HG02938 (cell line): ENCODE results near the gene SORBS2.

Experiments
- ATAC-seq: cut with Tn5 transposase; IDR thresholded peaks from one replicate; pipeline ENCODE4 v1.9.1; 2021; ENCODE audit warnings: mild to moderate bottlenecking, moderate library complexity; ENCODE audit not compliant: unreplicated experiment

The SORBS2 gene

DNA sequence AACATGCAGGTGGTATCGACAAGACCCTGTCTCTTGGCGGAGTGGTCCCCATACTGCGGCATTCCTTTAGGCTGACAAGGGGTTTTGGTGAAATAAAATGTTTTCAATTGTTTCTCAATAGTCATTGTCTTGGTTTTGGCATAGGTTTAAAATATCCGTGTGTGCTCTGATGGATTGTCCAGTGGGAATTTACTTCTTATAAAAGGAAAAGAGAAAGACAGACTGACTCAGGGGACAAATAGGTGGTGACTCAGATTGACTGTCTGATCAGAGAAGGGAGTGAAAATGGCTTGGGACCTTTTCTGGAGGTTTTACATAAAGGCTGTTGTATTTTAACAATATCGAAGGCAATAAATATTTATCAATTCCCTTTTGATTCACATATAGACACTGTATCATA, 129.8 kb downstream of the SORBS2 start:
- ATAC-seq, result no peak

DNA sequence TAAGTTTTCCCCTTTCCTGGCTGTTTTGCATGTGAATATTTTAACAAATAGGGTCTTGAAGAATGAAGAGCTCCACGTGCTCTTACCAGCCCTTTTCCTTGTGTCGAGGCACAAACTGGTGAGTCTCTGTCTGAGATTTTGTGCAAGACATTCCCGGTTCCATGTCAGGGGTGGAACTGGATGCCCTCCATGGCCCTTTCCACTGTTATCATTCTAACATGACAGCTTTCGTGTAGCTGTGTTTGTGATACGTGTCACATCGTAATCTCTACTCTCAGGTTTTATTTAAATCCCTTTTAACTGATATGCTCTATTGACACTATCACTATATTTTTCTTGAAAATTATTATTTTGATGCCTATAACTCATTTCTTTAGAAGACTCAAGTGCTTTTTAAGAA, 130.4 kb downstream of the SORBS2 start:
- no peak for ATAC-seq

DNA sequence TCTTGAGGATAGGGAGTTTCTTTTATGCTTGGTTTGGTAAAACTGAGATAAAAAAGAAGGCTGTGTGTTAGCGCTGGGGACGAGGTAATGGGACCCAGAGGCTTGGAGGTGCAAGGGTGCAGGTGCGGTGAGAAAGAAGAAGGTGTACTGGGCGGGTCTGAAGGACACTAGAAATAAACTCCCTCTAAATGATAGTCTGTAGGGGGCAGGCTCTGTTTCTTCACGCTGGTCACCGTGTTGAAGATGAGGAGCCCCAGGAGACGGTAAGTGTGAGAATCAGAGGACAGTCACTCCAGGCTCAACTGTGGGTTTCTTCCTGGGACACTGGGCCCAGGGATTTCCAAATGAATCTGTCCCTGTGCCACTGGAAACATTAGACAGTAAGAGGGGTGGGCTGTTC, 131.4 kb downstream of the SORBS2 start:
- no peak for ATAC-seq

DNA sequence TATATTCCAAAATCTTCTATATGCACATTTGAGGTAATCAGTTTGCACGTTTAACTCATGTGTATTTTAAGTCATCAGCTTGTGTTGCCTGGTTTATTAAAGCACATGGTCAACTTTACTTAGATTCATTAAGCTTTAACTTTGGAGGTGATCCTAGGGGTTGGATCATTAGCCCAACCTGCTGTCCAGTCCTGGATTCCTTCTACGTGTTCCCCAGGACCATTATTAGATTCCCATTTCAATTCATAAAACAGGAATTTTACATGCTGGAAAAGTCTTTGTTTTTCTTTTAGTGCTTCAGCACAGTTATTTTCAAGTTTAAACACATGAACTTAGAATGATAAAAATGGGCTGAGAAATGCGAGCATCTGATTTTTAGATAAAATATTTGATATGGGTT, 132.5 kb downstream of the SORBS2 start:
- ATAC-seq, result no peak

DNA sequence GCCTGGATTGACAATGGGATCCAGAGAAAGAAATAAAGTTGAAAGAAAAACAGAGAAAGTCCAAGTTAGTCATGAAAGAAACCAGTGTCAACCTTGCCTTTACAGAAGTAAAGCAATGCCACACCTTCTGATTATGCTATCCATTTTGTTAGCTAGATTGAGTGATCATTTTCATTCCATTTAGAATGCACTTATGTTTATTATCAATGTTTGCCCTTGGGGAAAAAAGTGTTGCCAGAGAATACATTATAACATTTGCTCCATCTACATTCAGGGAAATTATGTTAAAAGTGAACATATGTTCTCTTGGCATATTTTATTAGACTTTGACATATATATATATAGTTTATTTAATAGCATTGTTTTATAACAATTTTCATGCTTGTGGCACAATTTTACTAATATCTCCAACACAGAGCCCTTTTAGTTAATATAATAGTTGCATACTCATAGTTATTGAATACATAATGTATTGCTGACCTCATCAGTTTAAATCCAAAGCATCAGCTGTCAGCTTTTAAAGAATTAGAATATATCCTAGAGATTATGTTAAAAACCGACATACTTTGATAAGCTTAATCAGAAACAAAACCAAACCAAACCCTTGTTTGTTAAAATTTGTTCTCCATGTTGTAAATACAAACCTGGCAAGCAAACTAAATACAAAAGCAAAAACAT, 134.2 kb downstream of the SORBS2 start:
- no peak for ATAC-seq

DNA sequence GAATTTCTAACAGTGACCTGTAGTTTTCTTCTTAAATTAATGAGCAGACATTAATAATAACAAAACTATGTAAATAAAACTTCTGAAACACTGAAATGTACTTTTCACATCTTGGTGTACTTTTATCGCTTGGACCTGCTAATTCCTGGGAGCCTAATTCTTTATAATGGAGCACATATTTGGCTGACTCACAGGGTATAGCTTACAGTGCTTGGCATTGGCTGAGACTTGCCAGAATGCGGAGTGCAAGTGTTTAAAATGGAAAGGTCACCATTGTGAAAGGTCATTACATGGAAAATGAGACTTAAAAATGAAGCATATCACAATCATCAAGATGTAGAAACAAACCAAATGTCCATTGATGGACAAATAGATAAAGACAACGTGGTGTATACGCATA, 139.4 kb downstream of the SORBS2 start:
- ATAC-seq, result no peak

DNA sequence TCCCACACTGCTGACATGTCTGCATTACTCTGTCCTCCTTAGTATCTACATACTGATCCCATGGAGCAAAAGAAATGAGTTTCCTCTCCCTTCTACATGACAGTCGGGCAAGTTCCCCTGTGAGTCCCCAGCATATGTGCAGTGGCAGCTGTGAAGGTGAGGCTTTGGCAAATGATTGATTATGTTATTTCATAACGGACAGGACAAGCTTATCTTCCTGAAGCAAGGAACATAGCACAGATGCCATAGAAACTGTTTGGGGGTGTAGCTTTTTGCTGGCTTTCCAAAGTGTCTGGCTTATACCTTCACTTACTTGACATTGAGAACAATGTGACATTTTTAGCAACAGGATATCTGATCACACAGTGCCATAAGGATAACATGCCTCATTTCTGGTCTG, 139.8 kb downstream of the SORBS2 start:
- ATAC-seq, result no peak

DNA sequence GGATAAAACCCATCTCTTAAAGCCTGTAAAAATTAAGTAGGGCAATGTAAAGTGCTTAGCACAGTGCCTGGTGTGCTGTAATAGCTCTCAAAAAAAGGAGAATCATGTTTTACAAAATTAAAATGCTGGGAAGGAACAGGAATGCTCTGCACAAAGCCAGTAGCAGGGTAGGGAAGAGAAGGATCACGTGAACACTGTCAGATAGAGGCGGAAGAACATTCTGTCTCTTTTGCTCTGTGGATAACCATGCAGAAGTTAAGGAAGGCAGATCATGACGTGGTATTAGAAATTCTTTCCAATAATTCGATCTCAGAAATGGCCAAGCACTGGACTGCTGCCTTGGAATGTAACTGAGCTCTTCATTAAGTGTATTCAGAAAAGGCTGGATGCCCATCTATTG, 140.5 kb downstream of the SORBS2 start:
- ATAC-seq, result no peak

DNA sequence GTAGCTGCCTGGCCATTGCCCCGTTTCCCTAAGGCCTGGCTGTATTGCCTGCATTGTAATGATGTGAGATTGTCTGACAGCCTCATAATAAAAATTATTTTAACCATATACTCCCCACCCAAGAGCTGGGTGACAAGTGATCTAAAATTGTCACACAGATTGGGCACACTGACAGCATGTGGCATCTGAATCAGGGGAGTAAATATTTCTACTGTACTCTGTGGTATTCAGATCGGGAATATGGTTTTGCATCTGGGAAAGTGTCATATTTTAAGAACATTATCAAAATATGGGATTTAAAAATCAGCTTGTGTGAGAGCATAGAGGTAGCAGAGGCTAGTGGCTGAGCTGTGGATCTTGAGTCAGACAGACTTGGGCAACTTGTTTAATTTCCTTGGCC, 140.9 kb downstream of the SORBS2 start:
- ATAC-seq, result no peak

DNA sequence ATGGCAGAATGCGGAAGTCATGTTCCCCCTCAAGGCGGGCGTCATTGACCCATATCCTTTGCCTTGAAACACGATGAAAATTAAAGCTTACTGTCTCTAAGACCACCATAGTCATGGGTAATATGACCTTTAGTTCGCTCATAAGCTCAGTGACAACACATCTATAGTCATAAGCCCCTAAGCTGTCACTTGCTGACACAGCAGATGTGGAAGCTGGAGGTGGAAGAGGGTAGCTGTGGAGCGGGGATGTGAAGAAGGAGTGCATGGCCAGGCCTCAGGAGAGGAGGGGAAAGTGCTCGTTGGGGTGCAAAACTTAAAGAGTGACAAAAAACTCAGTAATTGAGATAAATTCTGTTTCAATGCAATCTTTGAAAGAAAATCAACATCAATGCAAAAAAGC, 142.7 kb downstream of the SORBS2 start:
- no peak for ATAC-seq

DNA sequence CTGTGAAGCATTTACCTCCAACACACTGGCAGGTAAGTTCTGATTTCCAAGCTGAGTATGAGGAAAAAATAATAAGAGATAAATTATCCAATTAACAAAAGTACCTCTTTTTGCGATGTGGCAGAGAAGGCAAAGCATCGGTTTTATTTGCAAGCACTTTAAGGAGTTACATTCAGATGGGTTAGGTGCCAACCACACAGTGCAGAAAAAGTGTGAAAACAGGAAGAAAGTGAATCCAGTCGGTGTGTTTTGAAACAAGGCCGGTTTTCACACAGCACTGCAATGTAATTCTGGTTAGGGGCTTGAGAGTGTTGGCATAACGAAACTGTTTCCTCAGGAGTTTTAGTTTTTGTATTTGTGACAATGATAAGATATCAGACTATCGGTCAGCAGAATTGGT, 145.8 kb downstream of the SORBS2 start:
- no peak for ATAC-seq

DNA sequence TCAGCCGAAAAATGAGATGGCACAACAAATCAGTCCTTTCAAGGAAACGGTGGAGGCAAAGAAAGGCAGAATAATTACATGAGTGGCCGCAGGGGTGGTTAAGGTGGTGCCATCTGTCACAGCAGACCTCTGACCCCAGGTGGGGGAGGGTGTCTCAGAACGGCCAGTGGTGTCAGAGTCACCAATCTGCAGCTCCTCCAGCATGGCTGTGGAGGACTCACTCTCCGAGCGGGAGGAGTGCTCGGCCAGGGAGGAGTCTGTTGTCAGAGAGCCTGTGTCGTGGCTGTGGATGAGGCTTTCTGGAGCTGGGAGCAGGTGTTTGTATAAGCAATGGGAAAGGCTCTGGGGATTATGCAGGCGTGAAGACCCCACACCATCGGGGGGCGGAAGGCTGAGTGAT, 146.3 kb downstream of the SORBS2 start:
- ATAC-seq, result no peak

DNA sequence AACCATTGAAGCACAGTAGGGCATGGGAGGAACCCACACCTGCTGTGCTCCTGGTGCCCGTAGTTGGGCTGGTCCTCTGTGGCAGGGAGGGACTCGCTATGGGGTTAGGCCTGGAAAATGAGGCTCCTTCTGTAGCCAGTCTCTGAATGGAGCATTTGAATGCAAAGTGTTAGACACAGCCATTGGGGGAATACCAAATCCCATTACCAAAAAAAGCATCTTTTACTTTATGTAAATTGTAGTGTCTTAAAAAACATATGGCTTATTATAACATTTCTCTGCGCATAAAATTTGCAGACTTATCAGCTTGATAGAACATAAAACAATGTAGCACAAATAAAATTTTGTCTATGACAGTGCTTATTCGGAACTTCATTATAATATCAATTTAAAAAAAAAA, 147.5 kb downstream of the SORBS2 start:
- no peak for ATAC-seq

DNA sequence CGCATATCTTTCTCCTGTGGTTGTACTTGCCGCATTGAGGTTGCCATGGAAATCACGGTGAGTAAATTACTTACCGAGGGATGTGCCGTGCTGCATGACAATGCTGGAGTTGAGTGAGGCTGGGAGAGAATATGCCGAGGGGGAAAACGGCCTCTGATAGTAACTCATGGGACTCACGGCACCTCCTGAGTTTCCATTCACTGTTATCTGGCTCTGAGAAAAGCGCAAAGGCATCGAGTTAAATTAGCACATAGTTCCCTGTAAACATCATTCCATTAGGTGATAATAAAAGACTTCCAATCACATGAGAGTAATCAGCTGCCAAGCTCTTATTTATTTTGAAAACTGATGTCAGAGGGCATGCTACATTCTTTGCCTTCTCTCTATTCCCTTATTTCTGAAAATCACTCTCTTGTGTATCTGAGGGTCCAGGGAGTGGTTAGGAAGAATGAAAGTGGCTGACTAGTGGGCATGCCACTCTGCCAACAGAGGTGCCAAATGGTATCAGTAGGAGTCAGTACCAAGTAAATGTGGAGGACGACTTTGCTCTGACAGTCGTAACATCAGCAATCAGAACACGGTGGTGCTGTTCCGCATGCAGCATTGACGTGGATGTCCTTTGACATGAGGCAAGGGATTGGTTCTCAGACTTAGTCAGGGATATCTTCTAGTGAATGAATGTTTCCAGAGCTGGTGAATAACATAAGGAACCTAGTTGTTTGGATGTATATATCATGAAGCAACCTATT, 149.8 kb downstream of the SORBS2 start:
- no peak for ATAC-seq

DNA sequence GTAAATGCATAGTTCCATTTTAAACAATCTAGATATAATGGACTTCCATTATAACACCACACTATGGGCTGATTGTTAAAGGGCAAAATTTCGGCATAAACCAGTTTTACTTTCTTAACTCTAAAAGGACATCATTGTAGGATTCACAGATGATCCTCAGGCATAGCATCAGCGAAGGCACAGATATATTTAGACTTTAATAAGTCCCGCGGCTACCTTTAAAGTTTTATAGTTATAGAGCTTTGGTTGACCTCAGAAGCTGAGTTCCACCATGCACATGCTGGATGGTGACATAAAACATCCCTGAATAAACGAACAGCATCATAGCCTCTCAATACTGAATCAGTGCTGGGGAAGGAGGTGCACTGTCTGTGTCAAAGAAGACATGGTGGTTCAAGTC, 151.7 kb downstream of the SORBS2 start:
- no peak for ATAC-seq

DNA sequence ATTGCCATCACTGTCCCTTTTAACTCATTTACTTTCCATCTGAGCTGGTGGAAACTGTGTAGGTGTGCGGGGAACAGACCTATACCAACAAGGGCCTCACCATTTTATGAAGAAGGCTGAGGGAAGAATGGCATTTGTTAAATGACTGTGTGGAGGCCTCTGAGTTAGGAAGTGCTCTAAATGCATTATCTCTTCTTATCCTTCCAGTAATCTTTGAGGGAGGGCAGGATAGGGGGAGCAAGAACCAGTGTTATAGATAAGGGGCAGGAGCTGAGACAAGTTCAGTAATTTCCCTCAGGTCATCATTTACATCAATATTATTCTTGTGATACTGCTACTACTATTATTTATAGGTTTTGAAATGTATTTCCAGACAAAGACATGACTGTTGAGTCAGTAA, 154.3 kb downstream of the SORBS2 start:
- no peak for ATAC-seq

DNA sequence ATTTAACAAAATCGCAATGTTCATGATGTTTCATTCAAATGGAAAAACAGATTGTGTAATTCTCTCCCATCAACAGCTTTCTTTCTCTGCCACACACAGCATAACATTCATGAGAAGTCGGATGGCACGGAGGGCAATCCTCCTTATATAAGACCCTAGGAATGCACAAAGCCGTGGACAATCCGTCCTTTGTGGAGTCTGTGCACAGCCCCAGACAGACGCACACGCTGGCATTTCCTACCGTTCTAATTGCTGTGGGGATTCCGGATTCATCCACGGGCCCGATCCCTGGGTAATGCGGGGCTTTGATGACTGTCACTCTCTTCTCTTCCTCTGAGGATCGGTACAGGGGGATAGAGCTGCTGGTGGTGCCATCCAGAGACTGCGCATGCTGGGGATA, 154.8 kb downstream of the SORBS2 start:
- no peak for ATAC-seq

DNA sequence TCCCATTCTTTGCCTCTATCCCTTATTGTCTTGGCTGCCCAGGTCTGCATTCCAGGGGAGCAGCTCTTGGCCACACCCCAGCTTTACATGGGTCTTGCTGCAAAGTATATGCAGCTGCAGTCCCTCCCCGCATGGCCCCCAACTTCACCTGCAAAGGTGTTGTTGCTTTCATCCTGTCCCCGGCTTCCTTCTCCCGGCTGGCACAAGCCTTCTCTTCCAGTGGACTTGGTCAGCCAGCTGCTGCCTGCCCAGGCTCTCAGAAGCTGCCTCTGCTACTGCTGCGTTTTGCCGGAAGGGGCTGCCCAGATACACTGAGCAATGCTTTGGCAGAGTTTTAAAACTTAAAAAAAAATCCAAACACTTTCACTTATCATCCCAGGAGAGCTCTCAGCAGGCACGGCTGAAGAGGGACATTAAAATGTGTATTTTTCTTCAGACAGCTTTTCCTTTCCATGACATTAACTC, 155.5 kb downstream of the SORBS2 start:
- no peak for ATAC-seq

DNA sequence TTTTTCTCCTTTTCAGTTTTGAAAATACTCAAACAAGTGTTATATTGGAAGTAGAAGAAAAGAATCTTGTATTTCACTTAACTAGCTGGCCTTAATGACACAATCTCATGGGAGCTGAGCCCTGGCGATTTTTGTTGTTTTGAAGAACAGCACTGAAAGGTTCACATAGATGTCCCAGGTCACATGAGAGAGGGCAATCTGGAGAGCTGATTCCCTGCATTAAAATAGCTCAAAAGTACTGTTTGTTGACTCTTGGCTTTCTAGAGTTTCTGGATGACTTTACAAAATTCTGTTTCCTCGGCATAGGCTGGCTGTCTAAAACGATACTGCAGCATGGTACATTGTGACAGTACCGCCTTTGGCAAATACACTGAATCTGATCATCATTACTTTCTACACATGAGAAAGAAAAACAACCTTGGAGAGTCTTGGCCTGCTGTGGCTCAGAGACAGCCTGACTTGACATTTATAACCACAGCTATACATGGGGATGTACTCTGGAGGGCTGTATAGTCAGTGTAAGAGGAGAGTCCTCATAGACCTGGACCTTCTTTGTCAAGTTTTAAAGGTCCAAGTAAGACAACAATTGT, 156.9 kb downstream of the SORBS2 start:
- no peak for ATAC-seq

DNA sequence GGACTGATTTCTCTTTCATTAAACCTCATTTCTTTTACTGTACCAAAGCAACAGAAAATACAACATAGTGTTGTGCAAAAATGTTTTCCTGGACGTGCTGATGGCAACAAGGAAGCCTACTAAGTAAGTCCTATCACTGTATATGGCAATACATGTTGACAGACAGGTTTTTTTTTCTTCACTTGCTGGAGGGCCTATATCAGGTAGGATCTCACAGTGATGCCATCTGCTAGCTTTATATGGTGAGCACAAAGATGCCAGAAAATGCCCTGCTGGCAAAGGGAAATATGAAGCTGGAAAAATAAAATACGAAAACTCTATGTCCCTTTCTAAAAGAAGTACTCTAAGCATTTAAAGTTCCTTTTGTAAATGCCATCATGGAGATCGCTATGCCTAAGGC, 157.7 kb downstream of the SORBS2 start:
- no peak for ATAC-seq

DNA sequence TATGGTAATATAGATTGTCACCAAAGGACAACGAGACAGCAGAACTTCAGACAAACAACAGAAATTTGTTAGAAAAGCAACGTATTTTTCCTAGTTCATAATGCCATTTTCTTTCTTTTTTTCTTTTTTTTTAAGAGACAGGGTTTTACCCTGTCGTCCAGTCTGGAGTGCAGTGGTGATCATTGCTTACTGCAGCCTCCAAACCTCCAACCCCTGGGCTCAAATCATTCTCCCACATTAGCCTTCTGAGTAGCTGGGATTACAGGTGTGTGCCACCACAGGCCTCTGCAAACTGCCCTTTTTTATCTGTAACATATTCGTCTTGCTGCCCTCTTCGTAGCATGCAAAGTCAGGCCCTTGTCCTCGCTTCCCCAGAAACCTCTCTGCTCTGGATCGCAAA, 160.1 kb downstream of the SORBS2 start:
- ATAC-seq, result no peak

DNA sequence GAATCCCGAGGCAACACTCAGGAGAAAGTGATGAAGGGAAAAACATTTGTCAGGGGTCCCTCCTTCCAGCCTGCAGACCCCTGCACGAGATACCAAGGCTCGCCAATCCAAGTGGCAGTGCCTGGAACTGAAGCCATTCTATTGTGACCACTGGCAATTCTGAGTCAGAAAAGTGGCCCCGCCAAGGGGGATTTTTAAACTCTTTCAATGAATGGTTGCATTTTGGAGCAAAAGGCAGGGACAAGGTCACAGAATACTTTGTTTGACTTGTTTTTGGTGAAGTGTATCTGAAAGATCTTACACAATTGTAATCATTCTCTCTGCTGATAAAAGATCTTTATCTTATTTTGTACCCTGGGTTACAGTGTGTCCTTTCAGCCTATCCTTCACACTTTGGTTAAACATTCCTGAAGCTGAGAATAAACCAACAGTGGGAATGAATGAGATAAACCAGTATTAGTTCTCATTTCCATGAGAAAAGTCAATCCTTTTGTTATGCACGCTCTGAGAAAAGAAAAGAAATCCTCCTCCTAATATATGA, 160.8 kb downstream of the SORBS2 start:
- no peak for ATAC-seq
